HPDE6-E6E7 (cell line): Measurements from ENCODE around the gene OPCML.

ENCODE experiments used
- DNase-seq: peaks from one replicate; pipeline ENCODE4 v3.0.0; 2011; ENCODE audit warnings: missing footprints; ENCODE audit errors: extremely low spot score

OPCML gene

GRCh38 chr11:133075351-133075750, 456.9 kb downstream of the OPCML start:
- no peak for DNase-seq

GRCh38 chr11:133072858-133073582, 459.3 kb downstream of the OPCML start:
- no peak for DNase-seq

GRCh38 chr11:133072378-133072777, 459.9 kb downstream of the OPCML start:
- no peak for DNase-seq

- no peak for DNase-seq
These were observed 461.5 kb downstream of the OPCML start for GRCh38 chr11:133070791-133071190.

- no peak for DNase-seq
These were observed 462.1 kb downstream of the OPCML start for GRCh38 chr11:133070021-133070713.

- DNase-seq = no peak
These were observed 466.3 kb downstream of the OPCML start for GRCh38 chr11:133065847-133066485.

GRCh38 chr11:133064961-133065360, 467.3 kb downstream of the OPCML start:
- no peak for DNase-seq

GRCh38 chr11:133064152-133064877, 468.0 kb downstream of the OPCML start:
- DNase-seq = no peak

- no peak for DNase-seq
These were observed 473.8 kb downstream of the OPCML start for GRCh38 chr11:133058501-133058900.

GRCh38 chr11:133053124-133053776, 479.1 kb downstream of the OPCML start:
- no peak for DNase-seq

- DNase-seq = no peak
These were observed 479.8 kb downstream of the OPCML start for GRCh38 chr11:133052537-133052936.

- no peak for DNase-seq
These were observed 482.9 kb downstream of the OPCML start for GRCh38 chr11:133049244-133050019.

GRCh38 chr11:133048270-133048669, 484.0 kb downstream of the OPCML start:
- no peak for DNase-seq

- no peak for DNase-seq
These were observed 484.6 kb downstream of the OPCML start for GRCh38 chr11:133047771-133048115.

GRCh38 chr11:133047036-133047770, 485.1 kb downstream of the OPCML start:
- DNase-seq = no peak

GRCh38 chr11:133046252-133046651, 486.0 kb downstream of the OPCML start:
- DNase-seq = no peak

- DNase-seq = no peak
These were observed 490.1 kb downstream of the OPCML start for GRCh38 chr11:133041928-133042882.

GRCh38 chr11:133041181-133041580, 491.1 kb downstream of the OPCML start:
- DNase-seq = no peak

- no peak for DNase-seq
These were observed 491.9 kb downstream of the OPCML start for GRCh38 chr11:133040289-133040900.
